H1 (cell line): Measurements from ENCODE around the gene NSD2. TPM values are rescaled to one million over a fixed set of nuclear protein-coding genes. Genes with fewer than 3 reads are reported as not detected.

ENCODE experiments used
- CTCF ChIA-PET: fragments of 300-600 bp; sonication (Branson Sonifier 250); formaldehyde crosslinking; loops from one replicate; lab custom pipeline; 2021; ENCODE audit not compliant: partially characterized antibody; lab: Charles Lee
- POLR2A ChIA-PET: fragments of 300-600 bp; sonication (Branson Sonifier 250); formaldehyde crosslinking; loops from one replicate; lab custom pipeline; 2021; ENCODE audit warnings: inconsistent platforms; ENCODE audit not compliant: partially characterized antibody; lab: Charles Lee
- DNase-seq, 2 experiments: peaks; one replicate each; pipeline versions ENCODE4 v3.0.0 to v3.0.0-alpha.2; 2010 to 2022; ENCODE audit warnings: low spot score in 2 of 2, low read depth in 1 of 2, mixed read lengths in 1 of 2
- FAIRE-seq: peaks from 2 replicates; lab custom pipeline; 2011; peaks lifted over from hg19 to GRCh38; lab: Jason Lieb, UNC
- H2AFZ ChIP-seq: 2 replicates; pipeline ENCODE4 v1.8.1; 2012; ENCODE audit warnings: low read length, inconsistent platforms
- H2AK5ac ChIP-seq: 2 replicates; pipeline ENCODE4 v1.6.1; 2013; ENCODE audit warnings: low read depth, low read length
- H2BK120ac ChIP-seq: replicated peaks from 2 replicates; pipeline ENCODE3; 2013; ENCODE audit warnings: low read depth, low read length, inconsistent platforms
- H2BK12ac ChIP-seq: 2 replicates; pipeline ENCODE4 v1.6.1; 2013; ENCODE audit warnings: low read depth, low read length
- H2BK15ac ChIP-seq: 2 replicates; pipeline ENCODE4 v1.6.1; 2013; ENCODE audit warnings: low read length
- H2BK20ac ChIP-seq: 2 replicates; pipeline ENCODE4 v1.6.1; 2013; ENCODE audit warnings: low read length
- H2BK5ac ChIP-seq: 2 replicates; pipeline ENCODE4 v1.6.1; 2013; ENCODE audit warnings: low read depth, low read length
- H3K14ac ChIP-seq: 2 replicates; pipeline ENCODE4 v1.6.1; 2013; ENCODE audit warnings: inconsistent platforms; ENCODE audit not compliant: insufficient read length
- H3K18ac ChIP-seq: 2 replicates; pipeline ENCODE4 v1.6.1; 2013; ENCODE audit warnings: low read length; ENCODE audit errors: extremely low read depth
- H3K23ac ChIP-seq: 2 replicates; pipeline ENCODE4 v1.6.1; 2013; ENCODE audit warnings: inconsistent platforms; ENCODE audit not compliant: insufficient read length
- H3K23me2 ChIP-seq: 2 replicates; pipeline ENCODE4 v1.6.1; 2013; ENCODE audit warnings: low read depth, low read length
- H3K27ac ChIP-seq: 2 replicates; pipeline ENCODE4 v1.6.1; 2011; ENCODE audit warnings: low read depth, low read length, inconsistent platforms
- H3K27me3 ChIP-seq, 4 experiments: replicated peaks in 1 of 4; 1 replicate in 1 of 4; 2 replicates in 3 of 4; pipeline versions ENCODE4 v1.6.1 to v1.8.1; 2011 to 2013; ENCODE audit warnings: low read length in 3 of 4, mild to moderate bottlenecking in 3 of 4, inconsistent platforms in 2 of 4, mixed read lengths in 2 of 4, moderate library complexity in 1 of 4; ENCODE audit not compliant: control insufficient read depth in 3 of 4, insufficient read depth in 3 of 4; ENCODE audit errors: extremely low read depth in 1 of 4
- H3K36me3 ChIP-seq, 4 experiments: 2 replicates each; pipeline versions ENCODE4 v1.6.1 to v1.8.1; 2011 to 2013; ENCODE audit warnings: mild to moderate bottlenecking in 4 of 4, low read length in 3 of 4, moderate library complexity in 2 of 4, control low read depth in 1 of 4, inconsistent platforms in 1 of 4; ENCODE audit not compliant: insufficient read depth in 4 of 4, control insufficient read depth in 2 of 4
- H3K4ac ChIP-seq: replicated peaks from 2 replicates; pipeline ENCODE3; 2013; ENCODE audit warnings: low read length, low read depth, mixed read lengths, inconsistent platforms; ENCODE audit not compliant: insufficient read length
- H3K4me1 ChIP-seq, 4 experiments: replicated peaks in 1 of 4; 1 replicate in 1 of 4; 2 replicates in 3 of 4; pipeline versions ENCODE4 v1.6.1 to v1.8.1; 2011 to 2013; ENCODE audit warnings: low read length in 3 of 4, inconsistent platforms in 2 of 4, mixed read lengths in 1 of 4; ENCODE audit not compliant: insufficient read depth in 4 of 4, control insufficient read depth in 3 of 4
- H3K4me2 ChIP-seq, 2 experiments: 2 replicates each; pipeline versions ENCODE4 v1.6.1 to v1.8.1; 2011 to 2013; ENCODE audit warnings: low read depth in 2 of 2, low read length in 2 of 2, control low read depth in 1 of 2, inconsistent platforms in 1 of 2, mild to moderate bottlenecking in 1 of 2; ENCODE audit not compliant: insufficient read depth in 1 of 2
- H3K4me3 ChIP-seq, 4 experiments: fragments of 200-600, 300-600 bp in 1 of 4; sonication (generic), shearing (Covaris generic), sonication (Bioruptor Twin) in 1 of 4; 2 replicates each; pipeline versions ENCODE4 v1.5.1 to v1.8.1; 2011 to 2016; ENCODE audit warnings: low read length in 4 of 4, low read depth in 3 of 4, control low read depth in 2 of 4, inconsistent platforms in 2 of 4, mild to moderate bottlenecking in 2 of 4, mixed read lengths in 1 of 4, moderate library complexity in 1 of 4; ENCODE audit not compliant: insufficient read depth in 2 of 4; ENCODE audit errors: extremely low read depth in 1 of 4
- H3K56ac ChIP-seq: replicated peaks from 2 replicates; pipeline ENCODE3; 2013; ENCODE audit warnings: low read depth, mild to moderate bottlenecking, mixed read lengths, low read length, inconsistent platforms; ENCODE audit not compliant: insufficient read length
- H3K79me1 ChIP-seq: 2 replicates; pipeline ENCODE4 v1.6.1; 2013; ENCODE audit warnings: low read depth, low read length, control low read depth
- H3K79me2 ChIP-seq, 2 experiments: 2 replicates each; pipeline versions ENCODE4 v1.6.1 to v1.8.1; 2012 to 2013; ENCODE audit warnings: low read length in 2 of 2, mild to moderate bottlenecking in 2 of 2, inconsistent platforms in 1 of 2; ENCODE audit not compliant: insufficient read depth in 2 of 2, control insufficient read depth in 1 of 2
- H3K9ac ChIP-seq, 4 experiments: replicated peaks in 1 of 4; 1 replicate in 1 of 4; 2 replicates in 3 of 4; pipeline versions ENCODE4 v1.6.1 to v1.8.1; 2011 to 2013; ENCODE audit warnings: low read depth in 3 of 4, low read length in 3 of 4, control low read depth in 2 of 4, mild to moderate bottlenecking in 2 of 4, moderate library complexity in 2 of 4, inconsistent platforms in 1 of 4; ENCODE audit errors: extremely low read depth in 1 of 4
- H3K9me3 ChIP-seq, 2 experiments: 2 replicates each; pipeline versions ENCODE4 v1.6.1 to v1.8.1; 2012 to 2013; ENCODE audit warnings: mild to moderate bottlenecking in 2 of 2, moderate library complexity in 2 of 2, control low read depth in 1 of 2, inconsistent platforms in 1 of 2, low read depth in 1 of 2, low read length in 1 of 2, mixed read lengths in 1 of 2; ENCODE audit not compliant: insufficient read depth in 2 of 2
- H4K20me1 ChIP-seq, 2 experiments: replicated peaks in 1 of 2; 2 replicates each; pipeline versions ENCODE3 to v1.8.1; 2011 to 2013; ENCODE audit warnings: inconsistent platforms in 2 of 2, low read length in 2 of 2, mild to moderate bottlenecking in 1 of 2; ENCODE audit not compliant: insufficient read depth in 2 of 2, control insufficient read depth in 1 of 2
- H4K5ac ChIP-seq: 2 replicates; pipeline ENCODE4 v1.6.1; 2013; ENCODE audit warnings: low read length, low read depth, mixed read lengths, inconsistent platforms; ENCODE audit not compliant: insufficient read length
- H4K8ac ChIP-seq: 2 replicates; pipeline ENCODE4 v1.8.0; 2013; ENCODE audit warnings: mild to moderate bottlenecking, moderate library complexity, low read length, inconsistent platforms; ENCODE audit not compliant: insufficient read depth; ENCODE audit errors: extremely low read depth
- H4K91ac ChIP-seq: replicated peaks from 2 replicates; pipeline ENCODE3; 2013; ENCODE audit warnings: low read length, mixed read lengths, inconsistent platforms; ENCODE audit not compliant: insufficient read length
- CBX5 ChIP-seq: fragments of 300-800, 300-1000 bp; sonication (generic); IDR thresholded peaks from 2 replicates; pipeline ENCODE4 v1.7.1; 2016; ENCODE audit warnings: antibody characterized with exemption, low read length, low read depth
- CHD2 ChIP-seq: IDR thresholded peaks from 2 replicates; pipeline ENCODE4 v1.6.1; 2012; ENCODE audit warnings: low read length, improper control_type of control experiment
- CTCF ChIP-seq, 3 experiments: IDR thresholded peaks; 1 replicate in 2 of 3; 2 replicates in 1 of 3; pipeline versions ENCODE4 v1.5.1 to v1.6.1; 2011; ENCODE audit warnings: low read length in 3 of 3, mild to moderate bottlenecking in 3 of 3, inconsistent platforms in 2 of 3, low read depth in 1 of 3, moderate library complexity in 1 of 3; ENCODE audit not compliant: insufficient read depth in 1 of 3; ENCODE audit errors: control extremely low read depth in 1 of 3
- E2F6 ChIP-seq: IDR thresholded peaks from 2 replicates; pipeline ENCODE4 v1.6.1; 2012; ENCODE audit warnings: inconsistent platforms
- EGR1 ChIP-seq: IDR thresholded peaks from 2 replicates; pipeline ENCODE4 v1.6.1; 2011; ENCODE audit warnings: low read depth, low read length, borderline replicate concordance
- EP300 ChIP-seq, 2 experiments: IDR thresholded peaks; 1 replicate in 1 of 2; 2 replicates in 1 of 2; pipeline ENCODE4 v1.6.1; 2011 to 2012; ENCODE audit warnings: low read depth in 2 of 2, low read length in 2 of 2, mild to moderate bottlenecking in 2 of 2, borderline replicate concordance in 1 of 2, inconsistent platforms in 1 of 2, moderate library complexity in 1 of 2
- KDM5A ChIP-seq: fragments of 200-600 bp; IDR thresholded peaks from 2 replicates; pipeline ENCODE4 v1.7.1; 2012; ENCODE audit warnings: mild to moderate bottlenecking, low read length, inconsistent platforms, mixed read lengths
- MAX ChIP-seq: IDR thresholded peaks from 2 replicates; pipeline ENCODE4 v1.6.1; 2012; ENCODE audit warnings: inconsistent platforms
- NANOG ChIP-seq: IDR thresholded peaks from 2 replicates; pipeline ENCODE4 v1.6.1; 2011; ENCODE audit warnings: low read length, low read depth, mild to moderate bottlenecking, inconsistent platforms; ENCODE audit not compliant: insufficient read depth, poor library complexity, severe bottlenecking
- SP2 ChIP-seq: IDR thresholded peaks from 2 replicates; pipeline ENCODE4 v1.6.1; 2012; ENCODE audit warnings: mild to moderate bottlenecking, low read length, inconsistent platforms
- WGBS, 2 experiments: shearing (Covaris generic) in 1 of 2; methylation state at CpG; one replicate each; pipeline versions ENCODE4 v1.1.6 to v1.1.7; 2013 to 2015; ENCODE audit warnings: low lambda C conversion rate in 2 of 2, mixed read lengths in 2 of 2, inconsistent platforms in 1 of 2, low coverage in 1 of 2, missing lambda C conversion rate in 1 of 2; ENCODE audit not compliant: insufficient replicate concordance in 2 of 2, insufficient coverage in 1 of 2, insufficient read length in 1 of 2; ENCODE audit errors: extremely low coverage in 1 of 2, missing lambda C conversion rate in 1 of 2; 5-methylcytosine and 5-hydroxymethylcytosine counted together
- polyA plus RNA-seq, 7 experiments: library from polyadenylated mRNA; depleted of rRNA in 3 of 7; stranded (reverse) in 5 of 7; unstranded in 2 of 7; fragments of >200 nt in 5 of 7; fragments of 200-250 nt in 2 of 7; gene quantifications; 1 replicate in 5 of 7; 2 replicates in 1 of 7; 4 replicates in 1 of 7; pipeline versions ENCODE4 v1.2.1 to v1.2.3, GENCODE V29; 2011 to 2013; ENCODE audit warnings: missing spikeins in 2 of 7, mixed read lengths in 2 of 7
- total RNA-seq: library from RNA; stranded (reverse); fragmentation: NEBNext Ultra II Directional; extraction: Animal tissue kit (Norgen Biotek cat#: 25700); gene quantifications from 2 replicates; pipeline ENCODE4 v1.2.1, GENCODE V29; 2021

The NSD2 gene
- total and polyA plus RNA-seq, 2 of the 8 experiments (the other 6 are each of a cell fraction or from before 2014, with no cell fraction given): 26.7 to 129 TPM

GRCh38 chr4:1850276-1850675, 20.9 kb upstream of the NSD2 start:
- Histone ChIP-seq H3K18ac (no peak overlapping the region), H2BK20ac (no peak overlapping the region), H3K14ac (no peak overlapping the region), H2BK15ac (no peak overlapping the region), H3K4me3 (no peak overlapping the region), H2BK120ac (no peak overlapping the region), H3K27ac (no peak overlapping the region), H3K4me2 (no peak overlapping the region), H4K91ac (no peak overlapping the region), H3K79me1 (peaks cover 19% of the 10 kb centered on the region), H2BK5ac (no peak overlapping the region), H4K5ac (no peak overlapping the region), H3K36me3 (peaks cover 0 to 3% (median 0%) of the 10 kb centered on the region in 4 experiments; a peak in 1 of 8 replicates), H2AK5ac (no peak overlapping the region), H3K9ac (no peak overlapping the region), H3K4me1 (peaks cover 0 to 3% (median 2%) of the 10 kb centered on the region in 4 experiments; a peak in 4 of 7 replicates), H2BK12ac (no peak overlapping the region), H3K23ac (no peak overlapping the region), H4K8ac (no peak overlapping the region), H3K9me3 (no peaks in the 10 kb centered on the region), H4K20me1 (peaks cover 14 to 17% of the 10 kb centered on the region in 2 experiments), H3K56ac (no peak overlapping the region), H3K4ac (no peak overlapping the region), H3K27me3 (peaks cover 0 to 3% (median 1%) of the 10 kb centered on the region in 4 experiments; a peak in 3 of 7 replicates), H3K23me2 (peaks cover 3% of the 10 kb centered on the region), H3K79me2 (peaks cover 0 to 30% of the 10 kb centered on the region in 2 experiments; a peak in 3 of 4 replicates), H2AFZ (no peak overlapping the region)
- ChIA-PET POLR2A (interaction anchor here (0.6 kb wide), 1 partner anchor 16 kb away, joined by 3 read pairs; no protein-coding TSS in a partner anchor), CTCF (interaction anchor here (0.5 to 6.0 kb wide), 10 partner anchors 13 to 157 kb away, joined by 3 to 35 read pairs (median 4); no protein-coding TSS in a partner anchor)
- no peak for DNase-seq
- WGBS, 2 experiments: 86% methylated on average over 8 of the region's 10 CpGs; no CpG with 5 or more reads in 1 of the 2 experiments
- FAIRE-seq: no peak
- TF ChIP-seq EGR1 (no peak), NANOG (no peak), E2F6 (no peak), KDM5A (no peak), MAX (no peak), EP300 (IDR thresholded peaks at IDR 0.05; ENCODE audit: borderline replicate concordance in 1 of 2, low read depth in 2 of 2, low read length in 2 of 2) (no peak), SP2 (no peak), CBX5 (no peak), CHD2 (no peak), CTCF (IDR thresholded peaks at IDR 0.05; ENCODE audit: control extremely low read depth in 1 of 3, insufficient read depth in 1 of 3, low read depth in 1 of 3, low read length in 3 of 3) (no peak)
